HEK293 (cell line): ENCODE measurements around the gene NAT10.

Source experiments
- CTCF ChIA-PET: fragments of 350-600 bp; formaldehyde crosslinking; extraction: SDS; loops from one replicate; lab custom pipeline; 2021; ENCODE audit warnings: antibody characterized with exemption; lab: Yijun Ruan, JAX
- POLR2A ChIA-PET: fragments of 300-600 bp; formaldehyde crosslinking; extraction: SDS; loops from one replicate; lab custom pipeline; 2020; ENCODE audit warnings: antibody characterized with exemption, inconsistent platforms; lab: Yijun Ruan, JAX
- H3K27ac ChIP-seq: fragments of 200-500 bp; sonication (Bioruptor generic); 2 replicates; pipeline ENCODE4 v1.5.1; 2014; ENCODE audit warnings: low read depth, low read length, control low read depth, inconsistent platforms; ENCODE audit errors: extremely low read depth
- H3K36me3 ChIP-seq, 2 experiments: fragments of 200-500 bp in 1 of 2; sonication (Bioruptor generic) in 1 of 2; 1 replicate in 1 of 2; 2 replicates in 1 of 2; pipeline ENCODE4 v1.5.1; 2014 to 2017; ENCODE audit warnings: inconsistent platforms in 2 of 2, low read length in 2 of 2; ENCODE audit not compliant: control insufficient read depth in 2 of 2, insufficient read depth in 1 of 2
- H3K4me1 ChIP-seq: fragments of 200-500 bp; sonication (Bioruptor generic); 2 replicates; pipeline ENCODE4 v1.5.1; 2014; ENCODE audit warnings: mild to moderate bottlenecking, low read length, inconsistent platforms; ENCODE audit not compliant: control insufficient read depth, insufficient read depth
- H3K4me3 ChIP-seq: 2 replicates; pipeline ENCODE4 v1.5.1; 2011; ENCODE audit warnings: low read depth, mild to moderate bottlenecking, control low read depth, low read length, moderate library complexity
- H3K9me3 ChIP-seq: fragments of 200-500 bp; sonication (Bioruptor generic); 2 replicates; pipeline ENCODE4 v1.5.1; 2014; ENCODE audit warnings: low read depth, low read length, inconsistent platforms; ENCODE audit not compliant: control insufficient read depth, insufficient read depth
- SP7 ChIP-seq: fragments of 450-650 bp; formaldehyde crosslinking; IDR thresholded peaks from 2 replicates; pipeline ENCODE4 v1.5.1; 2016; ENCODE audit warnings: missing biosample characterization, missing genetic modification characterization
- ZBTB48 ChIP-seq: fragments of 450-650 bp; formaldehyde crosslinking; IDR thresholded peaks from 2 replicates; pipeline ENCODE4 v1.5.1; 2016; ENCODE audit warnings: missing biosample characterization, missing genetic modification characterization
- ZFHX2 ChIP-seq: fragments of 450-650 bp; formaldehyde crosslinking; conservative IDR thresholded peaks from 2 replicates; pipeline ENCODE4 v1.5.1; 2016; ENCODE audit warnings: missing biosample characterization, missing genetic modification characterization
- ZNF140 ChIP-seq: fragments of 450-650 bp; formaldehyde crosslinking; IDR thresholded peaks from 2 replicates; pipeline ENCODE4 v1.5.1; 2016; ENCODE audit warnings: missing biosample characterization, missing genetic modification characterization
- ZNF266 ChIP-seq: fragments of 450-650 bp; formaldehyde crosslinking; IDR thresholded peaks from 2 replicates; pipeline ENCODE4 v1.5.1; 2016; ENCODE audit warnings: missing biosample characterization, missing genetic modification characterization, low read depth
- ZNF311 ChIP-seq: fragments of 450-650 bp; formaldehyde crosslinking; IDR thresholded peaks from 2 replicates; pipeline ENCODE4 v1.5.1; 2017; ENCODE audit warnings: missing biosample characterization, missing genetic modification characterization, borderline replicate concordance
- ZNF404 ChIP-seq: fragments of 450-650 bp; formaldehyde crosslinking; IDR thresholded peaks from 2 replicates; pipeline ENCODE4 v1.5.1; 2017; ENCODE audit warnings: missing biosample characterization, missing genetic modification characterization
- ZNF658 ChIP-seq: fragments of 450-650 bp; formaldehyde crosslinking; IDR thresholded peaks from 2 replicates; pipeline ENCODE4; 2016; ENCODE audit warnings: missing biosample characterization, missing genetic modification characterization
- ZNF791 ChIP-seq: fragments of 450-650 bp; formaldehyde crosslinking; IDR thresholded peaks from 2 replicates; pipeline ENCODE4 v1.5.1; 2016; ENCODE audit warnings: missing biosample characterization, missing genetic modification characterization
- TF ChIP-seq, protein P1 (sequence below): fragments of 450-650 bp; formaldehyde crosslinking; IDR thresholded peaks from 2 replicates; pipeline ENCODE4 v1.5.1; 2016; ENCODE audit warnings: missing biosample characterization, missing genetic modification characterization
- TF ChIP-seq, protein P2 (sequence below): IDR thresholded peaks from 2 replicates; pipeline ENCODE4 v1.6.1; 2011; ENCODE audit warnings: mild to moderate bottlenecking, low read depth, low read length, borderline replicate concordance
- TF ChIP-seq, protein P3 (sequence below): fragments of 450-650 bp; IDR thresholded peaks from 2 replicates; pipeline ENCODE4 v1.5.1; 2018; ENCODE audit warnings: missing biosample characterization, mild to moderate bottlenecking, missing genetic modification characterization
- TF ChIP-seq, protein P4 (sequence below): fragments of 450-650 bp; formaldehyde crosslinking; optimal IDR thresholded peaks from 2 replicates; pipeline ENCODE3; 2016; ENCODE audit warnings: missing biosample characterization, mild to moderate bottlenecking, missing genetic modification characterization
- TF ChIP-seq, protein P5 (sequence below): fragments of 450-650 bp; formaldehyde crosslinking; IDR thresholded peaks from 2 replicates; pipeline ENCODE4 v1.5.1; 2016; ENCODE audit warnings: missing biosample characterization, missing genetic modification characterization
- TF ChIP-seq, protein P6 (sequence below): sonication (generic); formaldehyde crosslinking; IDR thresholded peaks from 2 replicates; pipeline ENCODE4 v1.8.1; 2022; ENCODE audit warnings: mild to moderate bottlenecking, moderate library complexity, missing genetic modification reagents
- TF ChIP-seq, protein P7 (sequence below): fragments of 450-650 bp; formaldehyde crosslinking; IDR thresholded peaks from 2 replicates; pipeline ENCODE4 v1.5.1; 2016; ENCODE audit warnings: missing biosample characterization, missing genetic modification characterization
- TF ChIP-seq, protein P8 (sequence below): fragments of 450-650 bp; formaldehyde crosslinking; IDR thresholded peaks from 2 replicates; pipeline ENCODE4 v1.5.0; 2017; ENCODE audit warnings: missing biosample characterization, missing genetic modification characterization, borderline replicate concordance

The NAT10 gene

DNA sequence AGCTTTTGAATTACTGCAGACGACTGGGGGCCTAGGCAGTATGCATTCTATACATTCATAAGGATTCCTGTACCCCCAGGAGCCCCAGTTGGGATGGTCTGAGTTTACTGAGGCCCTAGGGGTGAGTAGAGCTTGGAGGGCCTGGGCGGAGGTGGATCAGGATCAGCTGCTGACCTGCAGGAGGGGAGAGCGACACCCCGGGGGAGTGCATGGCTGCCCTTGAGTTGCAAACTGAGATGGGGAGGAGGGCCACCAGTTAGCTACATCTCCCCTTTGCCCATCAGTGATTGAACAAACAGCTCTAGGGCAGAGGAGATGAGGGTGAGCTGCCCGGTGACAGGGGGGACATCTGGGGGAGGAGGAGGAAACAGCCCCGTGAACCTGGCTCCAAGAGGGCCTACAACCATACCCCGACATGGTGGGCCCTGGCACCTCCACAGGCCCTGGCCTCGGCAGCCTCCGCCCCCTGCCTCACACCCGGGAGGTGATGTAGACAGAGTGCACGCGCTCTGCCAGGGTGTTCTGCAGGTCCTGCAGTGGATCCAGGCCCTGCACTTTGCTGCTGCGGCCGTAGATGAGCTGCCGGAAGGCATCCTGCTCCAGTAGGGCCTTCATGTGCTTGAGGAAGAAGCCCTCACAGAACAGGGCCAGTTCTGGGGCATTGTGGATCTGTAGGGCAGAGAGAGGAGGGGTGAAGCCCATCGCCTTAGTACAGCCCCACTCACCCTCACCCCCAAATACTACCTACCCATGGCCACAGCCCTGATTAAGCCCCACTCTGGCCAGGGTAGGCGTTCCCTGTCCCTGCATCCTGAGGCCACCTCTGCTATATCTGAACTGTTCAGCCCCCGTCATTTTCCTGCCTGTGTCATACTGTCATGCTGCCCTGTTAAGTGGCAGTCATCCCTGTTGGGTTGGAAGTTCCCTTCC is 46.8 kb downstream of the NAT10 start (continued):
- TF ChIP-seq, protein P1, sequence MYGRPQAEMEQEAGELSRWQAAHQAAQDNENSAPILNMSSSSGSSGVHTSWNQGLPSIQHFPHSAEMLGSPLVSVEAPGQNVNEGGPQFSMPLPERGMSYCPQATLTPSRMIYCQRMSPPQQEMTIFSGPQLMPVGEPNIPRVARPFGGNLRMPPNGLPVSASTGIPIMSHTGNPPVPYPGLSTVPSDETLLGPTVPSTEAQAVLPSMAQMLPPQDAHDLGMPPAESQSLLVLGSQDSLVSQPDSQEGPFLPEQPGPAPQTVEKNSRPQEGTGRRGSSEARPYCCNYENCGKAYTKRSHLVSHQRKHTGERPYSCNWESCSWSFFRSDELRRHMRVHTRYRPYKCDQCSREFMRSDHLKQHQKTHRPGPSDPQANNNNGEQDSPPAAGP (tag by site-specific recombination): no peak
- TF ChIP-seq, protein P2, sequence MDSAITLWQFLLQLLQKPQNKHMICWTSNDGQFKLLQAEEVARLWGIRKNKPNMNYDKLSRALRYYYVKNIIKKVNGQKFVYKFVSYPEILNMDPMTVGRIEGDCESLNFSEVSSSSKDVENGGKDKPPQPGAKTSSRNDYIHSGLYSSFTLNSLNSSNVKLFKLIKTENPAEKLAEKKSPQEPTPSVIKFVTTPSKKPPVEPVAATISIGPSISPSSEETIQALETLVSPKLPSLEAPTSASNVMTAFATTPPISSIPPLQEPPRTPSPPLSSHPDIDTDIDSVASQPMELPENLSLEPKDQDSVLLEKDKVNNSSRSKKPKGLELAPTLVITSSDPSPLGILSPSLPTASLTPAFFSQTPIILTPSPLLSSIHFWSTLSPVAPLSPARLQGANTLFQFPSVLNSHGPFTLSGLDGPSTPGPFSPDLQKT: no peak
- TF ChIP-seq, protein P3, sequence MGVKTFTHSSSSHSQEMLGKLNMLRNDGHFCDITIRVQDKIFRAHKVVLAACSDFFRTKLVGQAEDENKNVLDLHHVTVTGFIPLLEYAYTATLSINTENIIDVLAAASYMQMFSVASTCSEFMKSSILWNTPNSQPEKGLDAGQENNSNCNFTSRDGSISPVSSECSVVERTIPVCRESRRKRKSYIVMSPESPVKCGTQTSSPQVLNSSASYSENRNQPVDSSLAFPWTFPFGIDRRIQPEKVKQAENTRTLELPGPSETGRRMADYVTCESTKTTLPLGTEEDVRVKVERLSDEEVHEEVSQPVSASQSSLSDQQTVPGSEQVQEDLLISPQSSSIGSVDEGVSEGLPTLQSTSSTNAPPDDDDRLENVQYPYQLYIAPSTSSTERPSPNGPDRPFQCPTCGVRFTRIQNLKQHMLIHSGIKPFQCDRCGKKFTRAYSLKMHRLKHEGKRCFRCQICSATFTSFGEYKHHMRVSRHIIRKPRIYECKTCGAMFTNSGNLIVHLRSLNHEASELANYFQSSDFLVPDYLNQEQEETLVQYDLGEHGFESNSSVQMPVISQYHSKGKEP (tag by site-specific recombination): no peak
- no peak for TF ChIP-seq ZNF404 (tag by site-specific recombination)

DNA sequence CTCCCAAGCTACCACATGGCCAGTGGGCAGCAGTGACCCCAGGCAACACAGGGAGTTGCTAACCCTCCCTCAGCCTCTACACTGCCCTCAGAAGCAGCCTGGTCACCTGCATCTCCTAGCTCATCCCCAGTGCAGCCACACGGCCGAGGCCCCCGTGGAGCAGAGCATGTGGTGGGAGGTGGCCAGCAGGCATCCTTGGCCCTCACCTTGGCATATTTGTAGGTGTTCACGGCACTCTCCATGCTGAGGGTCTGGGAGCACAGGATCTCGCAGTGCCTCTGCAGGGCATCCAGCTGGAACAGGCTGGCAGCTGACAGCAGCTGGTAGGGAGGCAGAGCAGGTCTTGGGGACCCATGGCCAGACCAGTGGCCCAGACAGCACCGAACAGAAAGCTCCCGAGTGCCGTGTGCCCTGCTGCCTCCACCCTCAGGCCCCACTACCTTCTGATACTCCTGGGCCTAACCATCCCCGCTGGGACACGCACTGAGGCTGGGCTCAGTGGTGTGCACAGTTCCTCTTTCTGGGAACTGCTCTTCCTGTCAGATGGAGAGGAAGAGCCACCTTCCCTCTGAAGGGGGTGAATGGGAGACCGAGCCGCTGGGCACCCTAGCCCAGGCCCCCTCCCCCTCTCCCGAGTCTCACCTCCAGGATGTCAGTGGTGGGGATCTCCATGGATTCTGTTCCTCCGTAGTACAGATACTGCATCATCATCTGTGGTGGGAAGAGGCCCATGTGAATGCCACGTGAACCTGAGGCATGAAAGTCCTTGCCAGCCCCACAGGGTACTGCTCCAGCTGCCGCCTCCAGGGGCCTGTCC is 48.8 kb downstream of the NAT10 start:
- Histone ChIP-seq H3K4me1 (no peaks in the 10 kb centered on the region), H3K27ac (no peak overlapping the region), H3K4me3 (no peak overlapping the region), H3K9me3 (no peaks in the 10 kb centered on the region)
- POLR2A ChIA-PET: no interaction called here
- TF ChIP-seq ZNF658 (tag by site-specific recombination): no peak
- TF ChIP-seq, protein P4, sequence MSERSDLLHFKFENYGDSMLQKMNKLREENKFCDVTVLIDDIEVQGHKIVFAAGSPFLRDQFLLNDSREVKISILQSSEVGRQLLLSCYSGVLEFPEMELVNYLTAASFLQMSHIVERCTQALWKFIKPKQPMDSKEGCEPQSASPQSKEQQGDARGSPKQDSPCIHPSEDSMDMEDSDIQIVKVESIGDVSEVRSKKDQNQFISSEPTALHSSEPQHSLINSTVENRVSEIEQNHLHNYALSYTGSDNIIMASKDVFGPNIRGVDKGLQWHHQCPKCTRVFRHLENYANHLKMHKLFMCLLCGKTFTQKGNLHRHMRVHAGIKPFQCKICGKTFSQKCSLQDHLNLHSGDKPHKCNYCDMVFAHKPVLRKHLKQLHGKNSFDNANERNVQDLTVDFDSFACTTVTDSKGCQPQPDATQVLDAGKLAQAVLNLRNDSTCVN (tag by site-specific recombination): no peak
- TF ChIP-seq, protein P5, sequence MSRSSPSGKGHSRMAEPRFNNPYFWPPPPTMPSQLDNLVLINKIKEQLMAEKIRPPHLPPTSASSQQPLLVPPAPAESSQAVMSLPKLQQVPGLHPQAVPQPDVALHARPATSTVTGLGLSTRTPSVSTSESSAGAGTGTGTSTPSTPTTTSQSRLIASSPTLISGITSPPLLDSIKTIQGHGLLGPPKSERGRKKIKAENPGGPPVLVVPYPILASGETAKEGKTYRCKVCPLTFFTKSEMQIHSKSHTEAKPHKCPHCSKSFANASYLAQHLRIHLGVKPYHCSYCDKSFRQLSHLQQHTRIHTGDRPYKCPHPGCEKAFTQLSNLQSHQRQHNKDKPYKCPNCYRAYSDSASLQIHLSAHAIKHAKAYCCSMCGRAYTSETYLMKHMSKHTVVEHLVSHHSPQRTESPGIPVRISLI (tag by site-specific recombination): no peak
- no peak for TF ChIP-seq ZBTB48 (tag by site-specific recombination)
- TF ChIP-seq, protein P6, sequence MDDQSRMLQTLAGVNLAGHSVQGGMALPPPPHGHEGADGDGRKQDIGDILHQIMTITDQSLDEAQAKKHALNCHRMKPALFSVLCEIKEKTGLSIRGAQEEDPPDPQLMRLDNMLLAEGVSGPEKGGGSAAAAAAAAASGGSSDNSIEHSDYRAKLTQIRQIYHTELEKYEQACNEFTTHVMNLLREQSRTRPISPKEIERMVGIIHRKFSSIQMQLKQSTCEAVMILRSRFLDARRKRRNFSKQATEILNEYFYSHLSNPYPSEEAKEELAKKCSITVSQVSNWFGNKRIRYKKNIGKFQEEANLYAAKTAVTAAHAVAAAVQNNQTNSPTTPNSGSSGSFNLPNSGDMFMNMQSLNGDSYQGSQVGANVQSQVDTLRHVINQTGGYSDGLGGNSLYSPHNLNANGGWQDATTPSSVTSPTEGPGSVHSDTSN: no peak
- no peak for TF ChIP-seq ZNF266 (tag by site-specific recombination)
- no peak for TF ChIP-seq ZNF140 (tag by site-specific recombination)
- TF ChIP-seq SP7 (tag by site-specific recombination): no peak
- TF ChIP-seq, protein P7, sequence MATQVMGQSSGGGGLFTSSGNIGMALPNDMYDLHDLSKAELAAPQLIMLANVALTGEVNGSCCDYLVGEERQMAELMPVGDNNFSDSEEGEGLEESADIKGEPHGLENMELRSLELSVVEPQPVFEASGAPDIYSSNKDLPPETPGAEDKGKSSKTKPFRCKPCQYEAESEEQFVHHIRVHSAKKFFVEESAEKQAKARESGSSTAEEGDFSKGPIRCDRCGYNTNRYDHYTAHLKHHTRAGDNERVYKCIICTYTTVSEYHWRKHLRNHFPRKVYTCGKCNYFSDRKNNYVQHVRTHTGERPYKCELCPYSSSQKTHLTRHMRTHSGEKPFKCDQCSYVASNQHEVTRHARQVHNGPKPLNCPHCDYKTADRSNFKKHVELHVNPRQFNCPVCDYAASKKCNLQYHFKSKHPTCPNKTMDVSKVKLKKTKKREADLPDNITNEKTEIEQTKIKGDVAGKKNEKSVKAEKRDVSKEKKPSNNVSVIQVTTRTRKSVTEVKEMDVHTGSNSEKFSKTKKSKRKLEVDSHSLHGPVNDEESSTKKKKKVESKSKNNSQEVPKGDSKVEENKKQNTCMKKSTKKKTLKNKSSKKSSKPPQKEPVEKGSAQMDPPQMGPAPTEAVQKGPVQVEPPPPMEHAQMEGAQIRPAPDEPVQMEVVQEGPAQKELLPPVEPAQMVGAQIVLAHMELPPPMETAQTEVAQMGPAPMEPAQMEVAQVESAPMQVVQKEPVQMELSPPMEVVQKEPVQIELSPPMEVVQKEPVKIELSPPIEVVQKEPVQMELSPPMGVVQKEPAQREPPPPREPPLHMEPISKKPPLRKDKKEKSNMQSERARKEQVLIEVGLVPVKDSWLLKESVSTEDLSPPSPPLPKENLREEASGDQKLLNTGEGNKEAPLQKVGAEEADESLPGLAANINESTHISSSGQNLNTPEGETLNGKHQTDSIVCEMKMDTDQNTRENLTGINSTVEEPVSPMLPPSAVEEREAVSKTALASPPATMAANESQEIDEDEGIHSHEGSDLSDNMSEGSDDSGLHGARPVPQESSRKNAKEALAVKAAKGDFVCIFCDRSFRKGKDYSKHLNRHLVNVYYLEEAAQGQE: no peak
- no peak for TF ChIP-seq ZFHX2 (tag by site-specific recombination)
- TF ChIP-seq, protein P8, sequence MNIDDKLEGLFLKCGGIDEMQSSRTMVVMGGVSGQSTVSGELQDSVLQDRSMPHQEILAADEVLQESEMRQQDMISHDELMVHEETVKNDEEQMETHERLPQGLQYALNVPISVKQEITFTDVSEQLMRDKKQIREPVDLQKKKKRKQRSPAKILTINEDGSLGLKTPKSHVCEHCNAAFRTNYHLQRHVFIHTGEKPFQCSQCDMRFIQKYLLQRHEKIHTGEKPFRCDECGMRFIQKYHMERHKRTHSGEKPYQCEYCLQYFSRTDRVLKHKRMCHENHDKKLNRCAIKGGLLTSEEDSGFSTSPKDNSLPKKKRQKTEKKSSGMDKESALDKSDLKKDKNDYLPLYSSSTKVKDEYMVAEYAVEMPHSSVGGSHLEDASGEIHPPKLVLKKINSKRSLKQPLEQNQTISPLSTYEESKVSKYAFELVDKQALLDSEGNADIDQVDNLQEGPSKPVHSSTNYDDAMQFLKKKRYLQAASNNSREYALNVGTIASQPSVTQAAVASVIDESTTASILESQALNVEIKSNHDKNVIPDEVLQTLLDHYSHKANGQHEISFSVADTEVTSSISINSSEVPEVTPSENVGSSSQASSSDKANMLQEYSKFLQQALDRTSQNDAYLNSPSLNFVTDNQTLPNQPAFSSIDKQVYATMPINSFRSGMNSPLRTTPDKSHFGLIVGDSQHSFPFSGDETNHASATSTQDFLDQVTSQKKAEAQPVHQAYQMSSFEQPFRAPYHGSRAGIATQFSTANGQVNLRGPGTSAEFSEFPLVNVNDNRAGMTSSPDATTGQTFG (tag by site-specific recombination): no peak
- TF ChIP-seq ZNF311 (tag by site-specific recombination): no peak
- TF ChIP-seq ZNF791 (tag by site-specific recombination): no peak
- TF ChIP-seq, all 188 proteins: peak for 0
- CTCF ChIA-PET: no interaction called here
- H3K36me3 ChIP-seq: peaks cover 0 to 89% of the 10 kb centered on the region in 2 experiments; a peak in 1 of 3 replicates
